ENCODE data around the gene NAV2. TPM values are rescaled to one million over a fixed set of nuclear protein-coding genes. Genes with fewer than 3 reads are reported as not detected.

Gene NAV2
- total RNA-seq, 1 experiment from 2014 or later, result 22.7 TPM

- no peaks in the 10 kb centered on the region for H3K36me3 ChIP-seq (ENCODE audit: control insufficient read depth, insufficient read depth, low read length)
- H3K4me3 ChIP-seq (ENCODE audit: low read depth in 2 of 2, low read length in 2 of 2), result no peak overlapping the region
- POLR2A ChIA-PET, result no interaction called here
- DNase-seq (ENCODE audit: low read depth, low spot score), result no peak
- H3K27ac ChIP-seq (ENCODE audit: low read length), result no peak overlapping the region; the same call in 1 of the 2 replicates
- in situ Hi-C loops (cut with HindIII; ENCODE audit: low pct_unique_long_range_greater_than_20kb, low sequenced_read_pairs), result no loop called here
- TF ChIP-seq REST (IDR thresholded peaks at IDR 0.05; ENCODE audit: insufficient read depth in 1 of 2, low read depth in 2 of 2, low read length in 1 of 2) (no peak), TCF7L2 (IDR thresholded peaks at IDR 0.05; ENCODE audit: low read depth, low read length) (no peak), POLR2AphosphoS5 (IDR thresholded peaks at IDR 0.05; ENCODE audit: low read depth, low read length) (no peak), SIN3A (IDR thresholded peaks at IDR 0.05; ENCODE audit: borderline replicate concordance, insufficient read depth, low read depth, low read length) (no peak), CTCF (IDR thresholded peaks at IDR 0.05) (no peak)
- no peaks in the 10 kb centered on the region; the same call in 1 of the 2 replicates for H3K4me1 ChIP-seq (ENCODE audit: control insufficient read depth, insufficient read depth, low read length)
- intact Hi-C loops (cut with micrococcal nuclease; ENCODE audit: unreplicated experiment), result no loop called here
- H3K9me3 ChIP-seq (ENCODE audit: control insufficient read depth, insufficient read depth, low read depth, low read length), result no peaks in the 10 kb centered on the region
- CTCF ChIA-PET, result no interaction called here
- no peaks in the 10 kb centered on the region for H3K27me3 ChIP-seq (ENCODE audit: control insufficient read depth, insufficient read depth, low read length)
- BruUV-seq (replicated peaks), result no TSS peak
- ATAC-seq, result no peak
These were observed 266.8 kb downstream of the NAV2 start for GRCh38 chr11:19979519-19979845.

GRCh38 chr11:19980388-19980787, 267.8 kb downstream of the NAV2 start:
- ChIA-PET CTCF (no interaction called here), POLR2A (no interaction called here)
- ATAC-seq (no peak), DNase-seq (ENCODE audit: low read depth, low spot score) (no peak)
- no peak overlapping the region for H3K27ac ChIP-seq (ENCODE audit: low read length)
- no TSS peak for BruUV-seq (replicated peaks)
- H3K4me3 ChIP-seq (ENCODE audit: low read depth in 2 of 2, low read length in 2 of 2), result no peak overlapping the region
- intact Hi-C loops (cut with micrococcal nuclease; ENCODE audit: unreplicated experiment), result no loop called here
- H3K9me3 ChIP-seq (ENCODE audit: control insufficient read depth, insufficient read depth, low read depth, low read length), result no peaks in the 10 kb centered on the region
- H3K27me3 ChIP-seq (ENCODE audit: control insufficient read depth, insufficient read depth, low read length), result no peaks in the 10 kb centered on the region
- in situ Hi-C loops (cut with HindIII; ENCODE audit: low pct_unique_long_range_greater_than_20kb, low sequenced_read_pairs), result no loop called here
- no peaks in the 10 kb centered on the region; the same call in 1 of the 2 replicates for H3K4me1 ChIP-seq (ENCODE audit: control insufficient read depth, insufficient read depth, low read length)
- no peaks in the 10 kb centered on the region for H3K36me3 ChIP-seq (ENCODE audit: control insufficient read depth, insufficient read depth, low read length)
- no peak for TF ChIP-seq SIN3A (IDR thresholded peaks at IDR 0.05; ENCODE audit: borderline replicate concordance, insufficient read depth, low read depth, low read length)

GRCh38 chr11:19980957-19981669, 268.5 kb downstream of the NAV2 start:
- H3K4me3 ChIP-seq (ENCODE audit: low read depth in 2 of 2, low read length in 2 of 2), result no peak overlapping the region
- ATAC-seq, result no peak
- BruUV-seq (replicated peaks), result no TSS peak
- H3K4me1 ChIP-seq (ENCODE audit: control insufficient read depth, insufficient read depth, low read length), result no peaks in the 10 kb centered on the region; the same call in 1 of the 2 replicates
- DNase-seq (ENCODE audit: low read depth, low spot score), result no peak
- ChIA-PET CTCF (no interaction called here), POLR2A (no interaction called here)
- no peaks in the 10 kb centered on the region for H3K27me3 ChIP-seq (ENCODE audit: control insufficient read depth, insufficient read depth, low read length)
- in situ Hi-C loops (cut with HindIII; ENCODE audit: low pct_unique_long_range_greater_than_20kb, low sequenced_read_pairs), result no loop called here
- intact Hi-C loops (cut with micrococcal nuclease; ENCODE audit: unreplicated experiment), result no loop called here
- TF ChIP-seq SIN3A (IDR thresholded peaks at IDR 0.05; ENCODE audit: borderline replicate concordance, insufficient read depth, low read depth, low read length), result no peak
- TF ChIP-seq POLR2AphosphoS5 (IDR thresholded peaks at IDR 0.05; ENCODE audit: low read depth, low read length), result no peak
- H3K36me3 ChIP-seq (ENCODE audit: control insufficient read depth, insufficient read depth, low read length), result no peaks in the 10 kb centered on the region
- no peak overlapping the region for H3K27ac ChIP-seq (ENCODE audit: low read length)
- H3K9me3 ChIP-seq (ENCODE audit: control insufficient read depth, insufficient read depth, low read depth, low read length), result no peaks in the 10 kb centered on the region
